ENCODE data around the gene CHCHD6. TPM values are rescaled to one million over a fixed set of nuclear protein-coding genes. Genes with fewer than 3 reads are reported as not detected.

Gene CHCHD6
- total and polyA plus RNA-seq, 4 donors, result 22.5 to 70.2 (median 49.7) TPM

DNA sequence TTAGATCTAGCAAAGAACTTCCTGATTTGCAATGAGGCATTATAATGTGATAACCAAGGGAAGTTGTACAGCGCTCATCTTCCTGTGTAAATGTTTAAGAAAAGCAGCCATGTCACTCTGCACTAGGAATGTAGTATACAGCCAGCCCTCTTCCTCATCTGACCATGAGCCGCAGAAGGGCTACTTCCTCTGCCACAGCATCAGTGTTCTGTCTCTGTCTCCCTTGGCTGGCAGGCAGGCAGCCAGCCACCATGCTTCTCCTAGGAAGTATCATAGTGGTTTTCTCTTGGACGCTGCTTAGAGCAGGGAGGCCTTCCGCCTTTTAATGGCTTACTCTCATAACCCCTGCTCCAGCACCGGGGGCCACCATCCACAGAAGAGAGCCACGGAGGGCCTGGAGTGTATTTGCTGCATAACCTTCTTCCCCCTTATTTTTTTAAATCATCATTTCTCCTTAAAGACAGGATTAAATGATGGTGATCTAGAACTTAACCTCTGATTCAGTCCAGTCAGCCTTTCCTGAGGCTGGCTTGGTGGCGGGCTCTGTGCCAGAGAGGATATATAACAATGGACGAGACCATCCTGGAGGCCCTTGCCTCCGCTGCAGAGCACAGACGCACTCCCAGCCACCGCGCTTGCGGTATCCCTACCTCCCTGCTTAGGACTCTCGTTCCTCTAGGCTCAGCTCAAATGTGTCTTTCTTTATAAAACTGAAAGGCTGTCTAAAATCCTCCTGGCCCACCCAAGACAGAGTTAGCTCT, 221.6 kb downstream of the CHCHD6 start:
- Histone ChIP-seq H3K4me1 (ENCODE audit: control insufficient read depth, insufficient read depth, low read length) (peaks cover 26% of the 10 kb centered on the region), H3K27ac (ENCODE audit: low read depth, low read length) (no peak overlapping the region), H3K4me3 (ENCODE audit: low read depth, low read length) (no peak overlapping the region), H3K27me3 (ENCODE audit: control insufficient read depth, insufficient read depth, low read length) (no peaks in the 10 kb centered on the region), H3K36me3 (ENCODE audit: control insufficient read depth, insufficient read depth, low read length) (no peaks in the 10 kb centered on the region), H3K9me3 (ENCODE audit: control insufficient read depth, insufficient read depth, low read length) (no peaks in the 10 kb centered on the region)
- peak in 2 of 6 donors; percentile 14 to 35 for DNase-seq (ENCODE audit: low read depth in 4 of 6, low spot score in 6 of 6)
- 55% methylated on average over 11 of the region's 14 CpGs for WGBS (ENCODE audit: insufficient coverage)

DNA sequence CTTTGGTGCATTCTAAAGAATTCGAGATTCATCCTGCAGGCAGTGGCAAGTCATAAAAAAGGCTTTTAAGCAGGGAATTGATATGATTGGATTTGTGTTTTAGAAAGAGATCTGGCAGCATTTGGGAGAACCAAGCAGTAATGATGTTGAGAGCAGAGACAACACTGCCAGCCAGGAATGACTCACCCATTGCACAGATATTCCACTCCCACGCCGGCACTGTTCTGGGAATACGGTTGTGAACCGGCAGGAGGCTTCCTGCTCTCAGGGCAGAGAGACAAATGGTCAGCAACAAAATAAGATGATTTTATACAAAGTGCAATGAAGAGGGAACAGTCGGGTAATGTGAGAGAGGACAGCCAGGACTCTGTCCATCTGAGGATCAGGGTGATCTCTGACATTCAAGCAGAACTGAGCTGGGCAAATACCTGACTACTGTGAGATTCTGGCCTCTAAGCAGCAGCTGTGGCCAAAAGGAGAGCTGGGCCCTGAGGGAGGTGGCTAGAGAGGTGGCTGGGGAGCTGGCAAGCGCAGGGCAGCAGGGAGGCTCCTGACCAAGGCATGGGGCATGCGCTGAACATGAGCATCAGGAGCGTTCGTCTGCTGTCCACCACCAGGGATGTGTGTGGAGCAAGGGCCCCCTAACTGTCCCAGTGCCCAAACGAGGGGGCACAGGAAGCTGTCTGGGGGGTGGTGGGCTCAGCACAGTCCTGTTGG, 222.8 kb downstream of the CHCHD6 start:
- Histone ChIP-seq H3K9me3 (ENCODE audit: control insufficient read depth, insufficient read depth, low read length) (no peaks in the 10 kb centered on the region), H3K4me1 (ENCODE audit: control insufficient read depth, insufficient read depth, low read length) (peaks cover 26% of the 10 kb centered on the region), H3K27ac (ENCODE audit: low read depth, low read length) (no peak overlapping the region), H3K4me3 (ENCODE audit: low read depth, low read length) (no peak overlapping the region), H3K27me3 (ENCODE audit: control insufficient read depth, insufficient read depth, low read length) (no peaks in the 10 kb centered on the region), H3K36me3 (ENCODE audit: control insufficient read depth, insufficient read depth, low read length) (peaks cover 3% of the 10 kb centered on the region)
- DNase-seq (ENCODE audit: low read depth in 4 of 6, low spot score in 6 of 6), result no peak
- WGBS (ENCODE audit: insufficient coverage), result 76% methylated on average over 7 of the region's 11 CpGs

DNA sequence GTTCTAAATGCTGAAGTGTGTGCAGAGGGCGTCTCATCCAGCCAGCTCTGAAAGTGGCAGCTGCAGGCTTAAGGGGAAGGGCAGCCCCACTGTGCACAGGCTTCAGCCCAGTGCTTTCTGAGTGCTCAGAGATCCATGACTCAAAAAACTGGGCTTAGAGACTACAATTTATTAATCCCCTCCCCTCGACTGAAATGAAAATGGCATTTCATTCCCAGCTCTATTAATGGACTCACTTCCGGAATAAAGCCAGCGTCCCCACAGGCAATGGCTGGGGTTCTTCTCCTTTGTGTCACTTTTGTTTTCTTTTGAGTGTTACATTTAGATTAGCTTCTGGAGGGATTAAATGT, 223.3 kb downstream of the CHCHD6 start:
- H3K27me3 ChIP-seq (ENCODE audit: control insufficient read depth, insufficient read depth, low read length), result no peaks in the 10 kb centered on the region
- DNase-seq (ENCODE audit: low read depth in 4 of 6, low spot score in 6 of 6), result peak in 1 of 6 donors; percentile 53
- H3K4me1 ChIP-seq (ENCODE audit: control insufficient read depth, insufficient read depth, low read length), result peaks cover 29% of the 10 kb centered on the region
- H3K36me3 ChIP-seq (ENCODE audit: control insufficient read depth, insufficient read depth, low read length), result peaks cover 3% of the 10 kb centered on the region
- no peak overlapping the region for H3K27ac ChIP-seq (ENCODE audit: low read depth, low read length)
- WGBS (ENCODE audit: insufficient coverage), result 71% methylated on average over 1 of the region's 4 CpGs
- no peak overlapping the region for H3K4me3 ChIP-seq (ENCODE audit: low read depth, low read length)
- no peaks in the 10 kb centered on the region for H3K9me3 ChIP-seq (ENCODE audit: control insufficient read depth, insufficient read depth, low read length)

DNA sequence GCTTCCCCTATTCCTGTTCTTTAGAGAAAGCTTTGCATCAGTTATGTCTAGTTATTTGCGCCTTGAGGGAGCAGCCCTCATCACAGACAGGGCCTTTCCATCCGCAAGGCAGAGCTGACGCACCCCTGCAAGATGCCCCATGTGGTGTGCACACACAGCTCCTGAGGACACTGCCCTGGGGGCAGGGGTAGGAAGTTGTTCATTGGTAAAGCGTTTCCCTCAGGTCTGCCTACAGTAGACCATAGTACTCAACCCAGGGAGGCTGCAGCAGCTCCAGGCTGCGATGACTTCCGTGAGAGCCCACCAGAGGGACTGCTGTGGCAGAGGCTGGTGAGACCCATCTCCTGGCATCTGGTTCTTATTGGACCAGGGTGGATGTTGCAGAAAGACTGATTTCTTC, 223.8 kb downstream of the CHCHD6 start:
- no peak overlapping the region for H3K4me3 ChIP-seq (ENCODE audit: low read depth, low read length)
- no peaks in the 10 kb centered on the region for H3K9me3 ChIP-seq (ENCODE audit: control insufficient read depth, insufficient read depth, low read length)
- H3K27ac ChIP-seq (ENCODE audit: low read depth, low read length), result no peak overlapping the region
- H3K36me3 ChIP-seq (ENCODE audit: control insufficient read depth, insufficient read depth, low read length), result peaks cover 3% of the 10 kb centered on the region
- WGBS (ENCODE audit: insufficient coverage), result 83% methylated on average over 5 of the region's 6 CpGs
- no peaks in the 10 kb centered on the region for H3K27me3 ChIP-seq (ENCODE audit: control insufficient read depth, insufficient read depth, low read length)
- peaks cover 34% of the 10 kb centered on the region for H3K4me1 ChIP-seq (ENCODE audit: control insufficient read depth, insufficient read depth, low read length)
- peak in 1 of 6 donors; percentile 48 for DNase-seq (ENCODE audit: low read depth in 4 of 6, low spot score in 6 of 6)

DNA sequence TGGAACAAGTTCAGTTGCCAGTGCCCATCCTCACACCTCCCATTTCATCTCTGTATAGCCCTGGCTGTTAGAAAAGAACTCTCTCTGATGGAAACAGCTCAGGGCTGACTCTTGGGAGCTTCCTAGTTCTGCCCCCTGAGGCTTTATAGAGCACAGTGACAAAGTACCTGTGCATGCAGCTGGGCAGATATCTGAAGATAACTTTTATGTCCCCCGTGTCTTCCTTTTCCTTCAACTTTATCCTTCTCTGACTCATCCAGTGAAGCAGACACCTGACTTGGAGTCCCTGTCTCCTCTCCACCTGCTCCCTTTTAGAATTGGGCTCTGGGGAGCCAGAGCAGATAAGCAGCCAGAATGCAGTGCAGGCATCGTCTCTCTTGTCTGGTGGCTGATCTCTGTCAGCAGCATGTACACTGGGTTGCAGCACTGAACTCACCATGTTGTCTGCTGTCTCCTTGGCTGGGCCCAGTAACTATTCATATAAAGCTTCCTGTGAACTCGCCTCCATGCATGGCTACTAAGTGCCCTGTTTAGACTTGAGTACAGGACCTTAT, 225.0 kb downstream of the CHCHD6 start:
- no peaks in the 10 kb centered on the region for H3K27me3 ChIP-seq (ENCODE audit: control insufficient read depth, insufficient read depth, low read length)
- H3K36me3 ChIP-seq (ENCODE audit: control insufficient read depth, insufficient read depth, low read length), result peaks cover 3% of the 10 kb centered on the region
- no peaks in the 10 kb centered on the region for H3K9me3 ChIP-seq (ENCODE audit: control insufficient read depth, insufficient read depth, low read length)
- H3K4me3 ChIP-seq (ENCODE audit: low read depth, low read length), result no peak overlapping the region
- no peak overlapping the region for H3K27ac ChIP-seq (ENCODE audit: low read depth, low read length)
- peaks cover 39% of the 10 kb centered on the region for H3K4me1 ChIP-seq (ENCODE audit: control insufficient read depth, insufficient read depth, low read length)
- WGBS (ENCODE audit: insufficient coverage), result 75% methylated on average over 3 of the region's 3 CpGs
- peak in 1 of 6 donors; percentile 60 for DNase-seq (ENCODE audit: low read depth in 4 of 6, low spot score in 6 of 6)

DNA sequence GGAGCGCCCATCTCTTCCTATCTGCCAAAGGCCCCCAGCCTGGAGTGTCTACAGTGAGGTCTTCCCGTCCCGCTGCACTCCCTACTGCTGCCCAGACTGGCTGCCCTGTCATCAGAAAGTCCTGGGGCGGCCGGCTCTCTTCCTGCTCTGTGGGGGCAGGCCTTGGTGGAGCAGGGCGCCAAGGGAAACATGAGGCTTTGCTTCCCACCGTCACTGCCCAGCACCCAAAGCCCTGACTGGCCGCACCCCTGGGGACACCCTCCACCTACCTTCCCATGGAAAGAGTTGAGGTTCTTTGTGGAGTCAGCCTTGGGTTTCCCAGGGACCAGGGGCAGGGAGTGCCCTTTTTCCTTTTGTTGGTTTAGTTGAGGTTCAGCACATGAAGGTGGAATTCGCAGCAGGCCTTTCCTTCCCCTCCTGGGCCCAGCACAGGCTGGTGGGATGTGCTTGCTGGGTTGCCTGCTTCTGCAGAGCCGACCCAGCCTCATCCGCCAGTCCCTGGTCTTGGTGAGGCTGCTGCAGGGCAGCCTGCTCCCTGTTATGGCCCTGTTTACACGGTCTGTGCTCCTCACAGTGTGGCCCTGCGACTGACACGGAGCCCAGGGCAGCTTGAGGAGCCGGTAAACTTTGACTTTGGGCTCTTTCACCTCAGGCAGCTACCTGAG, 227.0 kb downstream of the CHCHD6 start:
- no peaks in the 10 kb centered on the region for H3K27me3 ChIP-seq (ENCODE audit: control insufficient read depth, insufficient read depth, low read length)
- H3K4me1 ChIP-seq (ENCODE audit: control insufficient read depth, insufficient read depth, low read length), result peaks cover 26% of the 10 kb centered on the region
- peaks cover 3% of the 10 kb centered on the region for H3K36me3 ChIP-seq (ENCODE audit: control insufficient read depth, insufficient read depth, low read length)
- WGBS (ENCODE audit: insufficient coverage), result 93% methylated on average over 10 of the region's 15 CpGs
- no peaks in the 10 kb centered on the region for H3K9me3 ChIP-seq (ENCODE audit: control insufficient read depth, insufficient read depth, low read length)
- no peak overlapping the region for H3K27ac ChIP-seq (ENCODE audit: low read depth, low read length)
- DNase-seq (ENCODE audit: low read depth in 4 of 6, low spot score in 6 of 6), result no peak
- H3K4me3 ChIP-seq (ENCODE audit: low read depth, low read length), result no peak overlapping the region

DNA sequence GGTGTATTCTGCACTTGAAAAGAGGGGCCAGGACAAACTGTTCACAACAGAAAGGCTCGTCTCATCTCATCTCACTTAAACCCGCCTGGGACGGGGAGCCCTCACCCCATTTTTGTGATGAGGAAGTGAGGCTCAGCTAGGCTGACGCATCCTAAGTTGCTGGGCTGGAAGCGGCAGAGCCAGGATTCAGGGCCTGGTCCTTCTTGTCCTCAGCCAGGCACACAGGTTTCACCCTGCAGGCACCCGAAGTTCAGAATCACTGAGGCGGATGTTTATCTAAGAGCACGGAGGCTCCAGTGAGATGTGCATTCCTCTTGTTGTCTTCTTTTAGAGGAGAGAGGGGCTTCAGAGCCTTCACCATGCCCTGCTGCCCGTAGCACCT, 227.8 kb downstream of the CHCHD6 start:
- Histone ChIP-seq H3K36me3 (ENCODE audit: control insufficient read depth, insufficient read depth, low read length) (peaks cover 3% of the 10 kb centered on the region), H3K27ac (ENCODE audit: low read depth, low read length) (no peak overlapping the region), H3K9me3 (ENCODE audit: control insufficient read depth, insufficient read depth, low read length) (no peaks in the 10 kb centered on the region), H3K27me3 (ENCODE audit: control insufficient read depth, insufficient read depth, low read length) (no peaks in the 10 kb centered on the region), H3K4me1 (ENCODE audit: control insufficient read depth, insufficient read depth, low read length) (peaks cover 24% of the 10 kb centered on the region), H3K4me3 (ENCODE audit: low read depth, low read length) (no peak overlapping the region)
- 91% methylated on average over 7 of the region's 9 CpGs for WGBS (ENCODE audit: insufficient coverage)
- DNase-seq (ENCODE audit: low read depth in 4 of 6, low spot score in 6 of 6), result no peak

DNA sequence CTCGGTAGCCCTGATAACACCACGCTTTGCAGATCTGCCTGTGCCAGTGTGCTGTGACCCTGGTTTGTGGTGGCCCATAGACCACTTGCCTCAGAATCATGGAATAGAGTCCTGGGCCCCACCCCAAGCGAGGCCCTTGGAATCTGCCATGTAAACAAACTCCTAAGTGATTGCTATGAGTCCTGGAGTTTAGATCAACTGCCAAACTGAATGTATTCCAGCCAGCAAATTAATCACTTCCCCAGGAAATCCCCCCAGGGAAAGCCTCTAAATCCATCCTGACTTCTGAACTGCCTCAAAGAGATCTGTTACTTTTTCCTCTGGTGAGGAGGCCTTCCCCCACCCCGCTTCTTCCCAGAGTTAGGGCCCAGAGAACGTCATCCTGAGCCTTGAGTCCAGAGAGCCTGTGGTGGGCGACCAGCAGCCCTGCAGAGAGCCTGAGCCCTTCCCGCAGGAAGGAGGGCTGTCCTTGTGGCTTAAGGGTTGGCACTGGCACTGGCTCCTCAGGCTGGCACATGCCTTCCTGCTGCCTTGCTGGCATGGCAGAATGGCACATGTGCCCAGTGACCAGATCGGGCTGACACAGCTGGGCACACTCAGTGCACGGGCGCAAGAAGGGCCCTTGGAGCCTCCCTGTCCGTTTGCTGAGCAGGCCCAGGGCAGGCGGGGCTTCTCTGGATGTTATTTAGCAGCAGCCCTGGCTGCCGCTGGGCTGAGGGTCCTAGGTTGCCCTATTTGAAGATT, 228.3 kb downstream of the CHCHD6 start:
- DNase-seq (ENCODE audit: low read depth in 4 of 6, low spot score in 6 of 6), result peak in 1 of 6 donors; percentile 25
- Histone ChIP-seq H3K9me3 (ENCODE audit: control insufficient read depth, insufficient read depth, low read length) (no peaks in the 10 kb centered on the region), H3K4me3 (ENCODE audit: low read depth, low read length) (no peak overlapping the region), H3K27ac (ENCODE audit: low read depth, low read length) (no peak overlapping the region), H3K36me3 (ENCODE audit: control insufficient read depth, insufficient read depth, low read length) (peaks cover 3% of the 10 kb centered on the region), H3K27me3 (ENCODE audit: control insufficient read depth, insufficient read depth, low read length) (no peaks in the 10 kb centered on the region), H3K4me1 (ENCODE audit: control insufficient read depth, insufficient read depth, low read length) (peaks cover 21% of the 10 kb centered on the region)
- WGBS (ENCODE audit: insufficient coverage), result 76% methylated on average over 12 of the region's 13 CpGs

DNA sequence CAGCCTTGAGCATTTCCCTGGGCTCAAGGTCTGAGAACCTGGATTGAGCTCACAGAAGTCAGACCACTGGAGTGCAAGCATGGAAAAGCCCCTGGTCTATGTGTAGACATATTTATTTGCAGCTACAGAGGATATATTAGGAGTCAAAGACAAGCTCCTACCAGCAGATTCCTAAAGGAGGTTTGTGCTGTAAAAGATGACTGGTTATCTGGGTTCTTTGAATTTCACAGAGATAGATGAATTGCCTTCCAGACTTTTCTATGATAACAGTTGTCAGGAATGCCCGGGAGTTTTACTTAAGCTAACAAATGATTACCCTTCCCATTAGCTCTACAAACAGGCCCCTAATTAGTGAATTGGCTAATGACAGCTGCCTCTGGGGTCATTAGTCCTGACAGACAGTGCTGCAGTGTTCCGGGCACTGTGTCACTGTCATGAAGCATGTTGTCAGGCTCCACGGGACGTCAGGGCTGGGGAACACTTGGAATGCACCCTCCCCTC, 230.0 kb downstream of the CHCHD6 start:
- no peaks in the 10 kb centered on the region for H3K9me3 ChIP-seq (ENCODE audit: control insufficient read depth, insufficient read depth, low read length)
- no peak overlapping the region for H3K27ac ChIP-seq (ENCODE audit: low read depth, low read length)
- no peak overlapping the region for H3K4me3 ChIP-seq (ENCODE audit: low read depth, low read length)
- peaks cover 3% of the 10 kb centered on the region for H3K36me3 ChIP-seq (ENCODE audit: control insufficient read depth, insufficient read depth, low read length)
- DNase-seq (ENCODE audit: low read depth in 4 of 6, low spot score in 6 of 6), result peak in 2 of 6 donors; percentile 43 to 69
- H3K4me1 ChIP-seq (ENCODE audit: control insufficient read depth, insufficient read depth, low read length), result peaks cover 32% of the 10 kb centered on the region
- WGBS (ENCODE audit: insufficient coverage), result 0% methylated on average over 1 of the region's 4 CpGs
- H3K27me3 ChIP-seq (ENCODE audit: control insufficient read depth, insufficient read depth, low read length), result no peaks in the 10 kb centered on the region
